ENCODE data around the gene NQO2. TPM values are rescaled to one million over a fixed set of nuclear protein-coding genes. Genes with fewer than 3 reads are reported as not detected.

The NQO2 gene
- total and polyA plus RNA-seq, 2 of the 13 experiments (the other 11 are each of a cell fraction or from before 2014, with no cell fraction given): 32.2 to 56.5 TPM

- TF ChIP-seq ZNF616 (CRISPR knock-in tag; IDR thresholded peaks at IDR 0.05; ENCODE audit: low read depth): no peak
- TF ChIP-seq TCF12 (IDR thresholded peaks at IDR 0.05): no peak
- TF ChIP-seq TCF12 (CRISPR knock-in tag; IDR thresholded peaks at IDR 0.05): 0 out of 2 replicates have a peak, but pooled peaks have one; percentile 70
- no peak for TF ChIP-seq SIN3B (IDR thresholded peaks at IDR 0.05; ENCODE audit: low read length)
- TF ChIP-seq ZFP36 (IDR thresholded peaks at IDR 0.05; ENCODE audit: borderline replicate concordance, low read depth, low read length, partially characterized antibody): no peak
- TF ChIP-seq SMARCE1 (IDR thresholded peaks at IDR 0.05; ENCODE audit: borderline replicate concordance): no peak
- no peak for TF ChIP-seq SMC3 (IDR thresholded peaks at IDR 0.05; ENCODE audit: low read length)
- peak; percentile 14; the same call in 1 of the 2 replicates for TF ChIP-seq YEATS2 (CRISPR knock-in tag; IDR thresholded peaks at IDR 0.05; ENCODE audit: borderline replicate concordance)
- no peak for TF ChIP-seq RBM39 (IDR thresholded peaks at IDR 0.05; ENCODE audit: low read depth, low read length, poor library complexity, severe bottlenecking)
- TF ChIP-seq KAT2B (IDR thresholded peaks at IDR 0.05; ENCODE audit: borderline replicate concordance, low read depth, low read length): no peak
- no peak for TF ChIP-seq ZNF513 (CRISPR knock-in tag; conservative IDR thresholded peaks at IDR 0.05)
- TF ChIP-seq RERE (CRISPR knock-in tag; IDR thresholded peaks at IDR 0.05; ENCODE audit: low read depth): no peak
- TF ChIP-seq SUZ12 (IDR thresholded peaks at IDR 0.05; ENCODE audit: low read depth, low read length): no peak
- 0 out of 2 replicates have a peak, but pooled peaks have one; percentile 35 for TF ChIP-seq REL (CRISPR knock-in tag; conservative IDR thresholded peaks at IDR 0.05)
- TF ChIP-seq ZNF549 (CRISPR knock-in tag; IDR thresholded peaks at IDR 0.05): no peak
- no peak for TF ChIP-seq NFATC3 (CRISPR knock-in tag; IDR thresholded peaks at IDR 0.05)
- no peak for TF ChIP-seq U2AF2 (IDR thresholded peaks at IDR 0.05; ENCODE audit: low read depth, low read length)
- peak; percentile 33; the same call in 1 of the 2 replicates for TF ChIP-seq ARNTL (CRISPR knock-in tag; IDR thresholded peaks at IDR 0.05)
- TF ChIP-seq ZNF558 (CRISPR knock-in tag; IDR thresholded peaks at IDR 0.05; ENCODE audit: borderline replicate concordance): peak; percentile 80; the same call in 1 of the 2 replicates
- no peak for TF ChIP-seq ISX (CRISPR knock-in tag; conservative IDR thresholded peaks at IDR 0.05)
- no peak for TF ChIP-seq SP1 (IDR thresholded peaks at IDR 0.05)
- no peak for TF ChIP-seq SP1 (CRISPR knock-in tag; IDR thresholded peaks at IDR 0.05)
- TF ChIP-seq MEIS2 (CRISPR knock-in tag; IDR thresholded peaks at IDR 0.05): peak; percentile 67
- TF ChIP-seq ZFYVE20 (CRISPR knock-in tag; IDR thresholded peaks at IDR 0.05; ENCODE audit: borderline replicate concordance, low read depth): no peak
- TF ChIP-seq ZNF562 (CRISPR knock-in tag; IDR thresholded peaks at IDR 0.05; ENCODE audit: borderline replicate concordance): no peak
- TF ChIP-seq ZC3H4 (CRISPR knock-in tag; IDR thresholded peaks at IDR 0.05; ENCODE audit: borderline replicate concordance): no peak
Observed at GRCh38 chr6:2971420-2972218, 28.1 kb upstream of the NQO2 start, which contains the start of gene SERPINB6 (continued).
